SK-N-MC (cell line): ENCODE measurements around the gene FSTL4.

Source experiments
- EZH2 ChIP-seq: fragments of 200-600 bp; sonication (generic); IDR thresholded peaks from one replicate; pipeline ENCODE4 v1.6.1; 2017; ENCODE audit warnings: antibody characterized with exemption
- FOXP2 ChIP-seq: optimal IDR thresholded peaks from 2 replicates; pipeline ENCODE3; 2011; ENCODE audit warnings: mild to moderate bottlenecking, moderate library complexity; ENCODE audit not compliant: insufficient read depth; ENCODE audit errors: extremely low read length, control extremely low read depth
- POLR2AphosphoS5 ChIP-seq: IDR thresholded peaks from 2 replicates; pipeline ENCODE4 v1.6.1; 2012; ENCODE audit warnings: mild to moderate bottlenecking, low read depth, low read length, borderline replicate concordance

GRCh38 chr5:133400120-133400519, 212.2 kb downstream of the FSTL4 start:
- no peak for TF ChIP-seq EZH2
- no peak for TF ChIP-seq POLR2AphosphoS5
- TF ChIP-seq FOXP2, result no peak
